OCI-LY1 (cell line): ENCODE results near the gene ANTXR1.

Experiments used
- CTCF ChIP-seq: fragments of 200-600 bp; sonication (generic), shearing (Covaris generic); IDR thresholded peaks from 2 replicates; pipeline ENCODE4 v1.5.1; 2017; ENCODE audit warnings: mild to moderate bottlenecking, antibody characterized with exemption, low read length, moderate library complexity, mixed read lengths
- EZH2 ChIP-seq: fragments of 200-600 bp; sonication (generic), shearing (Covaris generic); IDR thresholded peaks from 2 replicates; pipeline ENCODE4 v1.8.0; 2017; ENCODE audit warnings: borderline replicate concordance, mixed run types, mild to moderate bottlenecking, antibody characterized with exemption, low read length, moderate library complexity, mixed read lengths

DNA sequence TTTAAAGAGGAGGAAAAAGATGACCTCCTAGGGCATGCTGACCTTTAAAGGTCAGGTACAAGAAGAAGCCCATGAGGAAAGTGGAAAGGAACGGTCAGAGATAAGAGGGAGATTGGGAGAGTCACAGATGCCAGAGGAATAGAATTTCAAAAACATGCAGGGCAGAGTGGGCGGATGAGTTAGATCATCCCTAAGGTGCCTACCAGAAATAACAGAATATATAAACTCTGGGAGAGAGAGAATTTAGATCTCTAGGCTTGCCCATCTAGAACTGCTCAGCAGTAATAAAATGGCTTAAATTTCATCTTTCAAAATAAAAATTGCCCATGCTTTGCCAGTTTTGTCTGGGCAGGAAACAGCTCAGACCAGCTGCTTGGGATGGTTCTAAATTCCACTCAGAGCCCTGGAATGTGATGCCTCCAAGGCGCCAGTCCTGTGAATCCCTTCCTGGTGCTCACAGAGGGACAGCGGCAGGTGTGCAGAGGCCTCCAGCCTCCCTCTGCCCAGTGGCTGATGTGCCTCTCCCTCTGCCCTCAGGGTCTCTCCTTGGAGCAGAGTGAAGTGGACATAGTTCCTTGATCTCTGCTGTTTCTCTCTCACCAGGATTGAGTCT, 130.9 kb downstream of the ANTXR1 start:
- TF ChIP-seq CTCF (no peak), EZH2 (no peak)
